GDM1 (cell line): ENCODE measurements around the gene SMG9.
"Not testable (repeated sequence)": the region's sequence is repeated elsewhere in the genome, so short reads cannot be mapped to it uniquely, and the experiment has no call there.

ENCODE experiments used
- DNase-seq: peaks from one replicate; lab custom pipeline; 2025; lab: John Stamatoyannopoulos, UW

Gene SMG9

GRCh38 chr19:43779820-43780219 is 25.1 kb upstream of the SMG9 start:
- peak; percentile 49 for DNase-seq

GRCh38 chr19:43779147-43779819 is 24.5 kb upstream of the SMG9 start:
- no peak for DNase-seq

GRCh38 chr19:43778651-43779050 is 23.9 kb upstream of the SMG9 start:
- no peak for DNase-seq

DNA sequence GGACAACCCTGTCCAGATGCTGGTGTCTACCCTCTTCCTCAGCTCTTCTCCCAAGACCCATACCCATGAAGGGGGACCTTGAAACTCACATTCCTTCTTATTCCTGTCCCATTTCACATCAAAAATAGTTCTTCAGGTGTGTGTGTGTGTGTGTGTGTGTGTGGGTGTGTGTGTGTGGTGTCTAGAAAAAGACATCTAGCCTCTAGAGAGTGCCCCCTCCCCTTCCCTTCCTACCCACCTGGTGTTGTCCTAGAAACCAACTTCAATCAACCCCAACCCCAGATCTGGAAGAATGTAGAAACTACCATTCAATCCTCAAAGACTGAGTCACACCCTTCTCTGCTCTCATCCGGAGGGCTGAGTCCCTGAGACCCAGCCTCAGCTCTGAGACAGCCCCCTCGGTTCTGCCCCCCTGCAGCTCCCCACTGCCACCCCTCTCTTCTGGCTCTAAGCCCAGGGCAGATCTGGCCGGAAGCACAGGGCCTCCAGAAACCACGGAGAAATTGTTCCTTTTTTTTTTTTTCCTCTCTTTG is 22.5 kb upstream of the SMG9 start:
- DNase-seq: peak; percentile 93

DNA sequence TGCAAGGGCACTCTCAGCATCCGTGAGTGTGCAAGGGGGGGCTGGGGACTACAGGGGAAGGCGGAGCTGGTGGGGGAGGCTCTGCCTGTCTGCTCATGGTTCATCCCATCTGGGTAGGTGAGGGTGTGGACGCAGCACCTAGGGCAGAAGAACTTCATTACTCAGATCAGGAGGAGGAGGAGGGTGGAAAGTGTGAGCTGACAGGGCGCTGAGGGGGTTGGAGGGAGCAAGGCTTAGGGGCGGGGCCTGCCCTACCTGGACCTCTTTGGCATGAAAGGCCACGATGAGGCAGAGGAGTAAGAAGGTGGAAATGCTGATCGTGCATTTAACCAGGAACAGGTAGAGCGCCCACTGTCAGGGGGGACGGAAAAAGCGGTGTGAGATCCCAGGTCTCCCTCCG is 21.5 kb upstream of the SMG9 start:
- no peak for DNase-seq

DNA sequence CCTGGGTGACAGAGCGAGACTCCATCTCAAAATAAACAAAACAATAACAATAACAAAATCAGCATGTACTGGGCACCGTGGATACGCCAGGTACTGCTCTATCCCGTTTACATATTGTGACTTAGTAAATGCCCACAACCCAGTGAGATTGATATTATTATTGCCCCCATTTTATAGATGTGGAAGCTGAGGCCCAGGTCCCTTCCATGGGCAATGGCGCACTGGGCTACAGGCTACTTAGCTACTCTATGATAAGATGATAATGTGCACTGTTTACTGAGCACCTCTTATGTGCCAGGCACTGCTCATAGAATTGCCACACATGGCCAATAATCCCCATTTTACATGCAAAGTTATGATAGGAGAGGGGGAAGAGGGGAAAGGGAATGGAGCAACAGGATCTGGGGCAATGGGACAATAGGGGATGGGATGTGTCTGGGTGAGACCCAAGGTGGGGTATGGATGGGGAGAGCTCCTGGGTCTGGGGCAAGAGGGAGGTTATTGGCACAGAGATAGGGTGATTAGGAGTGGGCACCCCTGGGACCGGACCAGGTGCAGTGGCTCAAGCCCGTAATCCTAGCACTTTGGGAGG is 20.6 kb upstream of the SMG9 start:
- no peak for DNase-seq

- DNase-seq: not testable (repeated sequence)
Measured at GRCh38 chr19:43774940-43775258, 20.1 kb upstream of the SMG9 start.

- no peak for DNase-seq
Measured at GRCh38 chr19:43774103-43774939, 19.6 kb upstream of the SMG9 start.

GRCh38 chr19:43773725-43774102 is 19.0 kb upstream of the SMG9 start:
- DNase-seq: no peak

DNA sequence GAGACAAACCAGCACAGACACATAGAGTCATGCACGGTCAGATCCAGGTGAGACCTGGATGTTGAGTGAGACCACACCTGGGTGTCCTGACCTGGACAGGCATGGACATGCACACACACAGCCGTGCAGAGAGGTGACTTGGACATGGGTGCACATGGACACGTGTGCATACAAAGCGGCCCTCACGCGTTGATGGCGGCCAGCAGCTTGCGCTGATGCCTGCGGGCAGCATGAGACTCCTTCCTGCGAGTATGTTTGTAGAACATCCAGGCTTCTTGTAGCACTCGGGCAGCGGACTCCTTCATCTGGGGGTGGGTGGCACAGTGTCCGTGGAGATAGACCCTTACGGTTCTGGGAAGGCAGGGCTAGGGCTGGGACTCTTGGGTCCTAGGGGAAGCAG is 14.5 kb upstream of the SMG9 start:
- no peak for DNase-seq

DNA sequence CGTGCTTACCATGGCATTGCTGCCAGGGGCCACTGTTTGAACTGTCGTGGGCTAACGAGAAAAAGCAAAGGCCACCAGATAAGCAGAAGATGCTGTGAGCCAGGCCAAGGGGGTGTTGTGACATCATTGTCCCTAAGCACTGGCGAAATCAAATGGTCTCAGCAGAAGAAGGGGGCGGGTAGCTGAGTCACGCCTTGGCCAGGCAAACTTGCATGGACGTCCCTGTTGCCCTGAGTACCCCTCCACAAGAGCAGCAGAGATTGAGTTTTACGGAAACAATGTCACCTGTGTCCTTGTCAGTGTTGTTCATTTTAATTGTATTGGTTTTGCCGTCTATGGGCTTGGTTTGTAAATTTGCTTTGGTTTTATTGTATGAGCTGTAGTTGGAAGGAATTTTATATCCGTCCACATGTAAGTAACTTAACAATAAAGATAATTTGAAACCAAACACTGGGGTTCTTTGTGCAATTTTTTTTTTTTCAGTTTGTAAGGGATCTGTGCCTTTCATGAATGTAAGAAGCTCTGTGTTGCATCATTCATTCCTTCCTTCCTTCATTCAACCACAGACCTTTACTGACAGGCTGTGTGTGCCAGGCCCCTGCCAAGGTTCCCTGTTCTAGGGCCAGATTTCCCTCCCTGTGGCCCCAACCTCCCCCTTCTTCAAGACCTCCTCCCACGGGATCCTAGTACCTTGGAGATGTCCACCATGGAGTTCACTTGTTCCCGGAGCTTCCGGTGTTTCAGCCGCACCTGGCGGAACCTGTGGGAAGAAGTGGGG is 13.7 kb upstream of the SMG9 start:
- DNase-seq: no peak

DNA sequence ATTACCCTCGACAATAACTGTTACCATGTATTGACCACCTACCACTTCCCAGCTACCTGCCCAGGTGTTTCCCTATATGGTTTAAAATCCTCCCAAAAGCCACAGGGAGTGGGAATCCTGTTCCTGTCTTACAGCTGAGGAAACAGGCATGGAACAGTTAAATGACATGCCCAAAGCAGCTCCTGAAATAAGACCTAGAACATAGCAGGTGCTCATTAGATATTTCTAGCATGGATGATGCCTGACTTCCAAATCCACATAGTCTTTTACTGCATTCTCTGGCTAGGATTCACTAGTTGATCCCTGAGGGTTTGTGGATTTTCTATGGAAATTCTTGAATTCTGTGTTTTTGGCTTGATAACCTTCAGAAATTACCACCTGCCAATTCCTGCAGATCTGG is 13.1 kb upstream of the SMG9 start:
- no peak for DNase-seq

DNA sequence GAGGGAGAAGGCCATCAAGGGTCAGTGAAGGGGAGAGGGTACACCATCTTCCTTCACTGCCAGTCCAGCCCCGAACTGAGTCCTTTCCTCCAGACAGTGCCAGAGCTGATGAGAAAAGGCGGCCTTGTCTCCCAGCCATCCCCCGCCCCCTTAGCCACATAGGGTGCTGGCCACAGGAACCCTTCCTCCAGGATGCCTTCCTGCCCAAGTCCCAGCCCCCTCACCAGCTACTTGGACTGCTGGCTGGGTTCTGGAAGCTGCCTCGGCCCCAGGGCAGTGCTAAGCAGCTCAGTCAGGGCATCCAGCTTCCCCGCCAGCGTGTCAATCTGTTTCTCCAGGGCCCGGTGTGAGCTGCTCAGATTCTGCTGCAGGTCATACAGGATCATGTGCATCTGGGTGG is 12.6 kb upstream of the SMG9 start:
- DNase-seq: no peak

GRCh38 chr19:43766755-43767043 is 11.9 kb upstream of the SMG9 start:
- no peak for DNase-seq

GRCh38 chr19:43765109-43765876 is 10.5 kb upstream of the SMG9 start:
- peak; percentile 82 for DNase-seq

DNA sequence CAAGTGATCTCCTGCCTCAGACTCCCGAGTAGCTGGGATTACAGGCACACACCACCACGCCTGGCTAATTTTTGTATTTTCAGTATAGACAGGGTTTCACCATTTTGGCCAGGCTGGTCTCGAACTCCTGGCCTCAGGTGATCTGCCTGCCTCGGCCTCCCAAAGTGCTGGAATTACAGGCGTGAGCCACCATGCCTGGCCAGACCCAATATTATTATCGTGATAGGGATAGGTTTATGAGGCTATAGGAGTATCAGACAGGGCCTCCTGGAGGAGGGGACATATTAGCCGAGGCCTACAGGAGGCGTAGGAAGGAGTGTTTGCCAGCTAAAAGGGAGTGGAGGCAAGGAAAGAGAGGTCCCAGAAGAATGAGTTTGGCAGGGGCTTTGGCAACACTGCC is 9.9 kb upstream of the SMG9 start:
- DNase-seq: not testable (repeated sequence)

DNA sequence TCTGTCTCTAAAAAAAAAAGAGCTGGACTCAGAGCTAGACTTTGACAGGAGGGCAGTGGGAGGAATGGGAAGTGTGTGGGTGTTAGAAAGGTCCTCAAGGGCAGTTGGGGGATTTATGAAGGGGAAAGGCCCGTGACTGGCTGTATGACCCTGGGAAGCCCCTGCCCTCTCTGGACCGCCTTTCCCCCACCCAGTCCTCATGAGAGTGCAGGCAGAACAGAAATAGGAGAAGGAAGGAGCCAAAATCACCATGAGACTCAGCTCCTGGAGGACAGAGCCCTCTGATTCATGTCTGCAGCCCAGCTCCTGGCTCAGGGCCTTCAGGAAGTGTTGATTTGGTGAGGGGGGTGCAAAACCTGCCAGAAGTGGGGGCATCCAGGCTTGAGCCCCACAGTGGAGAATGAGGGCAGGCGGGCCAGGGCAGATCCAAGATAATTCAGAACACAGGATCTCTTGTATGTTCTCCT is 8.7 kb upstream of the SMG9 start:
- no peak for DNase-seq

DNA sequence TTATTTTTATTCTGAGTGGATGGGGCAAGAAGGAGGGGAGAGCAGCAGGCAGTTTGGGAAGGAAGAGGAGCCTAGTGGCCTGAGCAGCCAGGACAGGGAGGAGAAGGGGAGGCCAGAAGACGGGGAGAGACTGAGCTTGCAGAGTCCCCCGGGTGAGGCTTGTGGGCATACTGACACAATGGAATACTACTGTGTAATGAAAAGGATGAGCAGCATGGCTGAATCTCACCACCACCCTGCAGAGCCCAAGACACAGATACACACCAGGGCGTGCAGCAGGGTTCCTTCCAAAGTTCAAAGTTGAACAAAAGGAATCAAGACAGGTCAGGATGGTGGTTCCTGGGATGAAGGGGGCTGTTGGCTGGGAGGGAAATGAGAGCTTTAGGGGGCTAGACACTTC is 8.1 kb upstream of the SMG9 start:
- no peak for DNase-seq

DNA sequence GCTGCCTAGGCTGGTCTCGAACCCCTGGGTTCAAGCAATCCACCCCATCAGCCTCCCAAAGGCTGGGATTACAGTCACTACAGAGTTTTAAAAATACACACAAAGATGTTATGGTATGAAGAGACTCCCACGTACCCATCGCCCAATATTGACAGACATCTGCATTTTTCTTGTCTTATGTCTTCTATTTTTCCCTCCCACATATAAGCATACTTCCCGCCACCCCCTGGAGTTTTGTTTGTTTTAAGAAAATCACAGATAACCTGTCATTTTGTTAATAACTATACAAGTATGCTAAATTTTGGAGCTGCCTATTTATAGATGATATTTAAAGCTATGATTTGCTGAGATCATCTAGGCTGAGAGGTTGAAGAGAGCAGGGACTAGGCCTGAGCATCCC is 6.2 kb upstream of the SMG9 start:
- DNase-seq: no peak

- no peak for DNase-seq
Measured at GRCh38 chr19:43759515-43759914, 4.8 kb upstream of the SMG9 start.

GRCh38 chr19:43755256-43755801 is 567 bp upstream of the SMG9 start:
- peak; percentile 70 for DNase-seq

DNA sequence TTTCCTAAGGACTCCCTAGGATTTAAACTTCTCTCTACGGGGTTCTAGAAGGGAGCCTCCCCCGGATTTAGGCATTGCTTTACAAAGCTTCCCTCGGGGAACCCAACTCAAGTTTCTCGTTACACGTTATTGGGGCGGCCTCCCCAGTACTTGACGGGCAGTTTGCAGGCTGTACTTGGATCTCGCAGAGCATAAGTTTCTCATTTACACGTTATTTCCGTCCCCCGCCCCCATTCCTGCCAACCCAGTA is 584 bp downstream of the SMG9 start:
- no peak for DNase-seq
